Dendritic cell treated with granulocyte-macrophage colony-stimulating factor and Interleukin-4, amounts not matched to agents 40 ng/mL and 50 ng/mL, for 4 days (primary cell): Measurements from ENCODE around the gene MTA2.
"Not testable (repeated sequence)": the region's sequence is repeated elsewhere in the genome, so short reads cannot be mapped to it uniquely, and the experiment has no call there.

Experiments
- H3K27ac Mint-ChIP-seq: one replicate; pipeline ENCODE4 v1.8.0; 2022; ENCODE audit warnings: mild to moderate bottlenecking, mixed read lengths
- H3K27me3 Mint-ChIP-seq: one replicate; pipeline ENCODE4 v1.8.0; 2022; ENCODE audit warnings: mild to moderate bottlenecking, mixed read lengths
- H3K36me3 Mint-ChIP-seq: one replicate; pipeline ENCODE4 v1.8.0; 2022; ENCODE audit warnings: low read depth, mixed read lengths
- H3K4me1 Mint-ChIP-seq: one replicate; pipeline ENCODE4 v1.8.0; 2022; ENCODE audit warnings: low read depth, mixed read lengths
- H3K4me3 Mint-ChIP-seq: one replicate; pipeline ENCODE4 v1.8.0; 2022; ENCODE audit warnings: mild to moderate bottlenecking, moderate library complexity, mixed read lengths
- H3K9me3 Mint-ChIP-seq: one replicate; pipeline ENCODE4 v1.8.0; 2022; ENCODE audit warnings: mixed read lengths
- intact Hi-C: fragments of 100-400 bp; cut with micrococcal nuclease; formaldehyde crosslinking; loops from one replicate; pipeline ENCODE4 v1.15.0; 2022

MTA2 gene

GRCh38 chr11:62592989-62593421 lies 8.7 kb downstream of the MTA2 start:
- Mint-ChIP-seq H3K36me3 (peaks cover 77% of the 10 kb centered on the region), H3K27me3 (no peaks in the 10 kb centered on the region), H3K4me1 (peaks cover 53% of the 10 kb centered on the region), H3K9me3 (no peaks in the 10 kb centered on the region), H3K27ac (peak overlapping the region; percentile 97), H3K4me3 (peak overlapping the region; percentile 23)
- intact Hi-C loops = loop anchor here (5.0 kb wide), 2 partner anchors 79 to 114 kb away; partner anchors contain the start of genes BSCL2, GNG3, LBHD1 and UQCC3

DNA sequence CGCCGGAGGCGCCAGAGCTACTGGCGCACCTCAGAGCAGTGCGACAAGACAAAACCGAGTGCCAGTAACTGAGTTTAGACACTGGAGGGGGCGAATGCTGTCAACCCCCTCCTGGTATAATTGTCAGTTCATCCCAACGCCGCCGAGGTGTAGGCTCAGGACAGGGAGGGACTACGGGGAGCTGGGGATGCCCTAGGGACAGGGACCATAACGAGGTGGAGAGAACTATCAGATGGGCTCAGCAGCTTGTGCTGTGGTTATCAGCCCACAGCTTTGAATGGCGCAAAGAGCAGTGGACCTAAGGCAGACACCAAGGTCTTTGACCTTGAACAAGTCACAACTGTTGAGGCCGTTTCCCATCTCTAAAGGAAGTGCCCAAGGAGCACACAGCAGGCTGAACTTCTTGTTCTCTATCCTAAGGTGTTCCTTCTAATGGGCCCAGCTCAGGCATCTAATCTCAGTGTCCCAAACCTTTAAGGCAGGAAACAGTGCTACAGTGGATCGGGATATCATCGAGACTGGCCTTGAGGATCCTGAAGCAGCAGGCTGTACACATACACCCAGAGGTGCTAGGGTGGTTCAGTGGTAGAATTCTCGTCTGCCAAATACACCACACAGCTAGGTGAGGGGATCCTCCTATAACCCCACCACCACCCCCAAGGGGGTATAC lies 9.4 kb downstream of the MTA2 start:
- peak overlapping the region; percentile 97 for H3K27ac Mint-ChIP-seq
- H3K36me3 Mint-ChIP-seq = peaks cover 77% of the 10 kb centered on the region
- peaks cover 46% of the 10 kb centered on the region for H3K4me1 Mint-ChIP-seq
- no peaks in the 10 kb centered on the region for H3K27me3 Mint-ChIP-seq
- intact Hi-C loops = loop anchor here (5.0 kb wide), 2 partner anchors 80 to 115 kb away; partner anchors contain the start of genes BSCL2, GNG3, LBHD1 and UQCC3
- H3K9me3 Mint-ChIP-seq = no peaks in the 10 kb centered on the region
- H3K4me3 Mint-ChIP-seq = peak overlapping the region; percentile 91

DNA sequence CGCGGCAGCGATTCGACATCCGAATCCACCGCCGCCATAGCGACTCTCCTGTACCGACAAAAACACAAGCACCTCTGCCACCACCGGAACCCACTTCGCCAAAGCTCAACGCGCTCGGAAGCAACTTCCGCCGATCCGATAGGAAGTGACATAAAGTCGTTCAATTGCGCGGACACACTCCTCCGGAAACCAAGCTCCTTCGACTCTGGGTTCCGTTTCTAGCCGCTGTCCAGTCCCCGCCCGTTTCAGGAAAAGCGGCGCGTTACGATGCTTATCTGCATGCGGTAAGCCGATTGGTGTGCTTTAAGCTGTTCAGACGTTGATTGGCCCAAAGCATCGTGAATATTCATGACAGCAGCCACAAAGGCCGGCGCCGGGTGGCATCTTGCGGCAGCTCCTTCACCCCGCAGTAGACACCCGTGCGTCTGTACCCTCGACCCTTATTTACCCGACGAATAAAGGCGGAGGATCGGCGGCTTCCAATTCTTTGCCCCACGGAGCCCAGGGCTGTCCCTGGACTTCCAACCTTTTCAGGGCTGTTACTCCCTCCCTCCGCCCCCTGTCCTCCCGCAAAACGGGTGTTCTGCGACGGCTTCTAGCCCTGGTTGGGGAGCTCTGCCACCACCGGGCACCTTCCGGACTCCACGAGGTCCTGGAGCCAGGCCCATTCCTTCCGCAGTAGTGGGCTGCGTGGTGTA lies 10.1 kb downstream of the MTA2 start, which contains the start of gene TUT1:
Gene TUT1 (minus strand): TSS at position 76 of the 698 bp plus-strand sequence. CDS start 38 bp downstream, at position 38.
- H3K9me3 Mint-ChIP-seq = no peaks in the 10 kb centered on the region
- H3K27me3 Mint-ChIP-seq = no peaks in the 10 kb centered on the region
- peak within 1 kb of the TSS; percentile 97 for H3K27ac Mint-ChIP-seq
- intact Hi-C loops = loop anchor here (1.0 to 5.0 kb wide), 3 partner anchors 17 to 116 kb away; partner anchors contain the start of genes BSCL2, GNG3, LBHD1 and UQCC3
- H3K4me1 Mint-ChIP-seq = peaks cover 39% of the 10 kb centered on the region
- peak within 1 kb of the TSS; percentile 91 for H3K4me3 Mint-ChIP-seq
- peaks cover 77% of the 10 kb centered on the region for H3K36me3 Mint-ChIP-seq

DNA sequence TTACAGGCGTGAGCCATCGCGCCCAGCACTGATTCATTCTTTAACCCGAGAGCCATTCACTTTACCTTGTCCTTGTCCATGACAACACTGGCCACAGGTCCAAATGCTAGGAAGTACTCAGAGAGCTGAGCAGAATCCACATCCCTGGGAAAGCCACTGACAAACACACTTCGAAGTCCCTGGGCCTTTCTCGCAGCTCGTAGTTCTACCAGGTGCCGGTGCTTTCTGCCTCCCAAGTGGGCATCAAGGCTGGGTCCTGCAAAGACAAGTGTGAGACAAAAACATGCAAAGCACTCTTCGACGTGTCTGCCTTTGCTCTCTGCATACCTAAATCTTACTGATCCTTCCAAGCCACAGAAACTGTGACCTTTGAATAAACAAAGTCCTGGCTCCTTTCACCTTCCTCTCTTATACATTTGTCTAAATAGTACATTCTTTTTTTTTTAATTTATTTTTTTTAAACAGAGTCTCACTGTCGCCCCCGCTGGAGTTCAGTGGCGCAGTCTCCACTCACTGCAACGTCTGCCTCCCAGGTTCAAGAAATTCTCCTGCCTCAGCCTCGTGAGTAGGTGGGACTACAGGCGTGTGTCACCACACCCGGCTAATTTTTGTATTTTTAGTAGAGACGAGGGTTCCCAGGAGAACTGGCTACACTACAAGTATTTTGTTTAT lies 12.6 kb downstream of the MTA2 start:
- Mint-ChIP-seq H3K27me3 (no peaks in the 10 kb centered on the region), H3K4me1 (peaks cover 30% of the 10 kb centered on the region), H3K9me3 (no peaks in the 10 kb centered on the region), H3K27ac (no peak overlapping the region), H3K4me3 (no peak overlapping the region), H3K36me3 (peaks cover 73% of the 10 kb centered on the region)
- intact Hi-C loops = no loop called here

GRCh38 chr11:62585356-62585755 lies 16.3 kb downstream of the MTA2 start:
- not testable (repeated sequence) for H3K4me3 Mint-ChIP-seq

DNA sequence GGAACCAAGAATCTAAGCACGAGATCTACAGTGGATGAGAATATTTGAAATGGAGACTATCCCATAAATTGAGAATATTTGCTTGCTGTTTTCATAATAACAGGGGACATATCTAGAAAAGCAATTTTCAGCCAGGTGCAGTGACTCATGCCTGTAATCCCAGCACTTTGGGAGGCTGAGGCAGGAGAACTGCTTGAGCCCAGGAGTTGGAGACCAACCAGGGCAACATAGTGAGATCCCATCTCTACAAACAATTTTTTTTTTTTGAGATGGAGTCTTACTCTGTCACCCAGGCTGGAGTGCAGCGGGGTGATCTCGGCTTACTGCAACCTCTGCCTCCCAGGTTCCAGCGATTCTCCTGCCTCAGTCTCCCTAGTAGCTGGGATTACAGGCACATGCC lies 19.9 kb downstream of the MTA2 start:
- H3K27me3 Mint-ChIP-seq, H3K9me3 Mint-ChIP-seq, H3K4me1 Mint-ChIP-seq, intact Hi-C loops, H3K4me3 Mint-ChIP-seq, H3K27ac Mint-ChIP-seq: not testable (repeated sequence)
- peaks cover 78% of the 10 kb centered on the region for H3K36me3 Mint-ChIP-seq

More at GRCh38 chr11:62585356-62585755, 16.3 kb downstream of the MTA2 start:
- intact Hi-C loops, H3K27me3 Mint-ChIP-seq, H3K27ac Mint-ChIP-seq, H3K9me3 Mint-ChIP-seq, H3K4me1 Mint-ChIP-seq: not testable (repeated sequence)
- peaks cover 81% of the 10 kb centered on the region for H3K36me3 Mint-ChIP-seq

DNA sequence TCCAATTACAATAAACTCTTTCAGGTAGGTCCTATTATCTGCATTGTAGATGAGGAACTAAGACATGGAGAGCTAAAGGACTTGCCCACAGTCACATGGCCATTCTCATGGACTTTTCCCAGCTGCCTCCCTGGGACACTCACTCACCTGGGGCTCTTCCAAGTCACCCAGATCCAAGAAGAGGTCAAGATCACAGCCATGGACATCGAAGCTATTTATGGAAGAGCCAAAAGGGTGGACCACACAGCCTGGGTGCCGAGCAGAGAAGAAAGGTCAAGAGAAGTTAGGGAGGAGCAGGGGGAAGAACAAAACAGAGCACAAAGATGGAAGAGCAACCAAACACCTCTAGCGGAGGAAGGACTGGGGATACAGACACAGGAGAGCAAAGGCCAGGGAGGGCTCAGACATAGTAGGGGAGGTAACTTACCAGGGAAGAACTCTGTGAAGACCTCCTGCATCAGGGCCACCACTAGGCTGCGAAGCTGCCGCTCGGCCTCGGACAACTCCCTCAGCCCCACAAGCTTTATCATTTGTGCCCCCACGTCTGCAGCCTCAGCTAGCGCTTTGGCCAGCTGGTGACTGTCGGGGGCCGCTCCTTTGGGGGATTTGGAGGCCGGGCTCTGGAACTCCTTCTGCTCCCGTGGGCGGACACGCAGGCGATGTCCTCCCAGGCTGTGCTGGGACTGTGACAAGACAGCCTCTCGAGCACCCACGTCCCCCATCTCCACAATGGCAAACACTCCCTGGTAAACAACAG lies 20.5 kb downstream of the MTA2 start:
- H3K36me3 Mint-ChIP-seq = peaks cover 78% of the 10 kb centered on the region
- intact Hi-C loops = no loop called here
- H3K27ac Mint-ChIP-seq = no peak overlapping the region
- H3K4me3 Mint-ChIP-seq = no peak overlapping the region
- no peaks in the 10 kb centered on the region for H3K27me3 Mint-ChIP-seq
- H3K9me3 Mint-ChIP-seq = no peaks in the 10 kb centered on the region
- H3K4me1 Mint-ChIP-seq = peaks cover 5% of the 10 kb centered on the region

- intact Hi-C loops = no loop called here
- Mint-ChIP-seq H3K4me1 (peaks cover 22% of the 10 kb centered on the region), H3K27ac (no peak overlapping the region), H3K27me3 (no peaks in the 10 kb centered on the region), H3K36me3 (peaks cover 72% of the 10 kb centered on the region), H3K9me3 (no peaks in the 10 kb centered on the region), H3K4me3 (no peak overlapping the region)
Observed at GRCh38 chr11:62579252-62579651, 22.4 kb downstream of the MTA2 start.

- Mint-ChIP-seq H3K27me3 (no peaks in the 10 kb centered on the region), H3K9me3 (no peaks in the 10 kb centered on the region), H3K36me3 (peaks cover 71% of the 10 kb centered on the region), H3K27ac (no peak overlapping the region), H3K4me3 (no peak overlapping the region), H3K4me1 (peaks cover 22% of the 10 kb centered on the region)
- intact Hi-C loops = no loop called here
Observed at GRCh38 chr11:62578541-62578940, 23.1 kb downstream of the MTA2 start.

GRCh38 chr11:62577046-62577714 lies 24.5 kb downstream of the MTA2 start:
- intact Hi-C loops = no loop called here
- no peak overlapping the region for H3K4me3 Mint-ChIP-seq
- peaks cover 34% of the 10 kb centered on the region for H3K4me1 Mint-ChIP-seq
- H3K27me3 Mint-ChIP-seq = no peaks in the 10 kb centered on the region
- H3K36me3 Mint-ChIP-seq = peaks cover 73% of the 10 kb centered on the region
- H3K27ac Mint-ChIP-seq = peak overlapping the region; percentile 3
- no peaks in the 10 kb centered on the region for H3K9me3 Mint-ChIP-seq

DNA sequence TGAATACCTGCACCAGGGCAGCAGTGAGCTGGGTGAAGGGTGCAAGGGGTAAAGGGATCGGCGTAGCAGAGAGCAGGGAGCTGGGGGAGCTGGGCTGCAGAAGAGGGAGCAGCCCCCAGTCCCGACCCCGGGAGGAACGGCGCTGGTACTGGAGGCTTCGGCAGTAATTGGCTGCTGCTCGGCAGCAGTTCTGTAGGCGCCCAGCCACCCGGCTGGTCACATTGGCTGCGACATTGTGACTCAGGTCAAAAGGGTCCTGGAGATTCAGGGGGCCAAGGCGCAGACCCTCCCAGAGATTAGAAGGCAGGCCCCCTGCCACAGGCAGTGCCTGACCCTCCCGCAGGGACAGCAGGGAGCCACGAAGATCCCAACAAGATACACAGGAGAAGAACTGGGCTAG lies 25.8 kb downstream of the MTA2 start:
- Mint-ChIP-seq H3K27ac (peak overlapping the region; percentile 96), H3K27me3 (no peaks in the 10 kb centered on the region), H3K4me3 (no peak overlapping the region), H3K9me3 (no peaks in the 10 kb centered on the region), H3K4me1 (peaks cover 47% of the 10 kb centered on the region), H3K36me3 (peaks cover 73% of the 10 kb centered on the region)
- intact Hi-C loops = no loop called here

DNA sequence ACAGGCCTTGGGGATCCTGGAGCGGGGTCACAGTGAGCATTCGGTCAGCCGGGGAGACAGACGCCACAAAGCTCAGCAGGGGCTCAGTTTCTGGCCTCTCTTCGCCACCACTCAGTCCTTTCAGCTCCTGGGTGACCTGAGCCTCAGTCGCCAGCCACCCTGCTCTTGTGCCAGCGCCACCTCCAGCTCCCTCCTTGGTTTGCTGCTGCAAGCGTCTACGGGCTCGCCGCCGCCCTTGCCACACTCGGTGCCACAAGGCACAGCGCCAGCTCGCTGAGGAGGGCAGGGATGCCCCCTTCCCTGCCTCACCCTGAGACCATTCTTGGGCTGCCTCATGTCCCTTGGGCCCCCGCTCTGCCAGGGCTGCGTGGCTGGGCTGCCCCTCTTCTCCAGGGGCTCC lies 26.5 kb downstream of the MTA2 start:
- Mint-ChIP-seq H3K9me3 (no peaks in the 10 kb centered on the region), H3K27me3 (no peaks in the 10 kb centered on the region), H3K4me1 (peaks cover 49% of the 10 kb centered on the region), H3K4me3 (peak overlapping the region; percentile 98), H3K27ac (peak overlapping the region; percentile 96), H3K36me3 (peaks cover 75% of the 10 kb centered on the region)
- intact Hi-C loops = no loop called here
